Measurements from ENCODE around the gene MRPL14. TPM values are rescaled to one million over a fixed set of nuclear protein-coding genes. Genes with fewer than 3 reads are reported as not detected.

MRPL14 gene
- total RNA-seq, 2 experiments from 2014 or later, result 51.3 to 87.2 TPM

DNA sequence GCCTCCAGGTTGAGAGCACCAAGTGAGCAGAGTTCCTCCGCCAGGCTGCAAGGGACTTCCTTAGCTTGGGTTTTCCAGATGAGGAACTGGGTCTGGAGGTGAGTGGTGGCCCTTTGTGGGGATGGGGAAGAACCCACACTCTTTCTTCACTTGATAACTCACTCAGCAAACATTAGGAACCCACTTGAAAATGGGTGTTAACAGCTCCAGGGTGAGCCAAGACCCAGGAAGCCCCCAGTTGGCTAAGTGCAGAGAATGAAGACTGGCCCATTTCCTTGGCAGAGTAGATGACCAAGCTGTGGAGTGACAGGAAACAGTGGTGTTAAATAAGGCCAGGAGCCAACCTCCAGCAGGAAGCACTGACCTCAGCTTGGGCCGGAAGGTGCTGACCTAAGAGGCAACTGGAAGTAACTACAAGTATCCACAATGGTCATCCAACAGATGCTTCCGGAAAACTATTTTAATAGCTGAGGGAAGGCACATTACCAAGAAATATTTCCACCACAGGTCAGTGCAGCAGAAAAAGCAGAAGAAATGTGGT lies 22.7 kb downstream of the MRPL14 start:
- intact Hi-C loops (cut with micrococcal nuclease; ENCODE audit: unreplicated experiment), result no loop called here
- TF ChIP-seq EZH2phosphoT487 (IDR thresholded peaks at IDR 0.05; ENCODE audit: borderline replicate concordance, low read depth, low read length), result no peak
- TF ChIP-seq, protein P1, sequence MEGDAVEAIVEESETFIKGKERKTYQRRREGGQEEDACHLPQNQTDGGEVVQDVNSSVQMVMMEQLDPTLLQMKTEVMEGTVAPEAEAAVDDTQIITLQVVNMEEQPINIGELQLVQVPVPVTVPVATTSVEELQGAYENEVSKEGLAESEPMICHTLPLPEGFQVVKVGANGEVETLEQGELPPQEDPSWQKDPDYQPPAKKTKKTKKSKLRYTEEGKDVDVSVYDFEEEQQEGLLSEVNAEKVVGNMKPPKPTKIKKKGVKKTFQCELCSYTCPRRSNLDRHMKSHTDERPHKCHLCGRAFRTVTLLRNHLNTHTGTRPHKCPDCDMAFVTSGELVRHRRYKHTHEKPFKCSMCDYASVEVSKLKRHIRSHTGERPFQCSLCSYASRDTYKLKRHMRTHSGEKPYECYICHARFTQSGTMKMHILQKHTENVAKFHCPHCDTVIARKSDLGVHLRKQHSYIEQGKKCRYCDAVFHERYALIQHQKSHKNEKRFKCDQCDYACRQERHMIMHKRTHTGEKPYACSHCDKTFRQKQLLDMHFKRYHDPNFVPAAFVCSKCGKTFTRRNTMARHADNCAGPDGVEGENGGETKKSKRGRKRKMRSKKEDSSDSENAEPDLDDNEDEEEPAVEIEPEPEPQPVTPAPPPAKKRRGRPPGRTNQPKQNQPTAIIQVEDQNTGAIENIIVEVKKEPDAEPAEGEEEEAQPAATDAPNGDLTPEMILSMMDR (conservative IDR thresholded peaks at IDR 0.05; ENCODE audit: low read length), result no peak
- Histone ChIP-seq H3K9me2 (ENCODE audit: insufficient read depth, low read length) (no peaks in the 10 kb centered on the region), H3K9me3 (ENCODE audit: low read length) (no peaks in the 10 kb centered on the region), H2AFZ (ENCODE audit: low read length) (no peak overlapping the region), H3K4me1 (ENCODE audit: insufficient read depth, low read length, poor library complexity, severe bottlenecking) (no peaks in the 10 kb centered on the region), H3K79me2 (ENCODE audit: insufficient read depth, low read depth, low read length) (no peaks in the 10 kb centered on the region), H3K4me2 (ENCODE audit: low read length) (no peak overlapping the region), H3K36me3 (ENCODE audit: insufficient read depth, low read length) (peaks cover 67% of the 10 kb centered on the region), H3K27ac (ENCODE audit: low read depth, low read length, poor library complexity, severe bottlenecking) (no peak overlapping the region), H4K20me1 (ENCODE audit: insufficient read depth, low read length) (0 out of 2 replicates have a peak, but pooled peaks cover 5% of the 10 kb centered on the region), H3K4me3 (ENCODE audit: low read depth, low read length, poor library complexity, severe bottlenecking) (no peak overlapping the region)
- ChIA-PET CTCF (ENCODE audit: unreplicated experiment) (no interaction called here), POLR2A (no interaction called here)
- no peak for DNase-seq (ENCODE audit: low spot score)
- no TSS peak for BruUV-seq (replicated peaks)

DNA sequence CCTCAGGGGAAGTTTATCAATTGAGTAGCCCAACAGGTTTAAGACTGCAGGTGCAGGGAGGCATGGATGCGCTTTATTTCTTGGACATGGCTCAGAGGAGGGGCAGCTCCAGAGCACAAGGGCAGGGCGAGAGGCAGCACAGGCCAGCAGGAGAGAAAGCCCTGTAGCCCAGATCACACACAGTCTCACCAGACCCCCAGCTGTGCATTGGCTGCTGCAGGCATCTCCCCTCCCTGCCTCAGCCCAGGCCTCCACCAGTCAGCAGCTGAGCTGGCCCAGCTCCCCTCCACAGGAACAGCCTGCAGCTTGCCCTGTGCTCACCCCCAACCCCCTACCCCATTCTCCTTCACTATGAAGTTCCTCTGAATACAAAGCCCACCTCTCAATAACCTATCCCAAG lies 24.7 kb downstream of the MRPL14 start:
- no peak overlapping the region for H3K27ac ChIP-seq (ENCODE audit: low read depth, low read length, poor library complexity, severe bottlenecking)
- H3K4me1 ChIP-seq (ENCODE audit: insufficient read depth, low read length, poor library complexity, severe bottlenecking), result no peaks in the 10 kb centered on the region
- TF ChIP-seq, protein P1 (conservative IDR thresholded peaks at IDR 0.05; ENCODE audit: low read length), result no peak
- TF ChIP-seq EZH2phosphoT487 (IDR thresholded peaks at IDR 0.05; ENCODE audit: borderline replicate concordance, low read depth, low read length), result no peak
- 0 out of 2 replicates have a peak, but pooled peaks cover 8% of the 10 kb centered on the region for H4K20me1 ChIP-seq (ENCODE audit: insufficient read depth, low read length)
- CTCF ChIA-PET (ENCODE audit: unreplicated experiment), result no interaction called here
- POLR2A ChIA-PET, result interaction anchor here (0.7 to 1.0 kb wide), 2 partner anchors 21 to 42 kb away, joined by 5 read pairs; no protein-coding TSS in a partner anchor
- no peak overlapping the region for H3K4me2 ChIP-seq (ENCODE audit: low read length)
- no peak overlapping the region for H3K4me3 ChIP-seq (ENCODE audit: low read depth, low read length, poor library complexity, severe bottlenecking)
- no peaks in the 10 kb centered on the region for H3K79me2 ChIP-seq (ENCODE audit: insufficient read depth, low read depth, low read length)
- no TSS peak for BruUV-seq (replicated peaks)
- no peaks in the 10 kb centered on the region for H3K9me2 ChIP-seq (ENCODE audit: insufficient read depth, low read length)
- no peaks in the 10 kb centered on the region for H3K9me3 ChIP-seq (ENCODE audit: low read length)
- peaks cover 53% of the 10 kb centered on the region for H3K36me3 ChIP-seq (ENCODE audit: insufficient read depth, low read length)
- H2AFZ ChIP-seq (ENCODE audit: low read length), result no peak overlapping the region
- no peak for DNase-seq (ENCODE audit: low spot score)
- intact Hi-C loops (cut with micrococcal nuclease; ENCODE audit: unreplicated experiment), result no loop called here

DNA sequence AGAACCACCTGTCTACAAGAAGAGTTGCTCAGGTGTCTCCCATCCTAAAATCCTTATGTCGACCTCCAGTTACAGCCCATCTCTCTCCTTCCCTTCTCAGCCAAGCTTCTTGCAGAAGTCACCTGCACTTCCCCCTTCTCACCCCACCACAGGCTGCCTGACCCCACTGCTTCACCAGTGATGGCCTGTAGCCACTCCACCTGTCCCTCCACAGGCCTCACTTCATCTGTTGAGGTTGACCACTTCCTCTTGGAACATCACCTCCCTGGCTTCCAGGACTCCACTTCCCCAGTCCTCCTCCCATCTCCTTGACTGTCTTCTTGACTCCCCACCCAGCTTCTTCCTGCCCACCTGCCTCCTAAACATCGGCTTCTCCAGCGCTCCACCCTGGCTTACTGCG lies 25.4 kb downstream of the MRPL14 start:
- intact Hi-C loops (cut with micrococcal nuclease; ENCODE audit: unreplicated experiment), result no loop called here
- H3K79me2 ChIP-seq (ENCODE audit: insufficient read depth, low read depth, low read length), result no peaks in the 10 kb centered on the region
- no peaks in the 10 kb centered on the region for H3K4me1 ChIP-seq (ENCODE audit: insufficient read depth, low read length, poor library complexity, severe bottlenecking)
- no peak overlapping the region for H3K27ac ChIP-seq (ENCODE audit: low read depth, low read length, poor library complexity, severe bottlenecking)
- POLR2A ChIA-PET, result interaction anchor here (0.6 kb wide), 1 partner anchor 90 kb away, joined by 3 read pairs; no protein-coding TSS in a partner anchor
- peaks cover 49% of the 10 kb centered on the region for H3K36me3 ChIP-seq (ENCODE audit: insufficient read depth, low read length)
- TF ChIP-seq, protein P1 (conservative IDR thresholded peaks at IDR 0.05; ENCODE audit: low read length), result no peak
- TF ChIP-seq EZH2phosphoT487 (IDR thresholded peaks at IDR 0.05; ENCODE audit: borderline replicate concordance, low read depth, low read length), result no peak
- H3K9me3 ChIP-seq (ENCODE audit: low read length), result no peaks in the 10 kb centered on the region
- no TSS peak for BruUV-seq (replicated peaks)
- DNase-seq (ENCODE audit: low spot score), result no peak
- H3K4me3 ChIP-seq (ENCODE audit: low read depth, low read length, poor library complexity, severe bottlenecking), result no peak overlapping the region
- 0 out of 2 replicates have a peak, but pooled peaks cover 8% of the 10 kb centered on the region for H4K20me1 ChIP-seq (ENCODE audit: insufficient read depth, low read length)
- CTCF ChIA-PET (ENCODE audit: unreplicated experiment), result no interaction called here
- H3K4me2 ChIP-seq (ENCODE audit: low read length), result no peak overlapping the region
- H3K9me2 ChIP-seq (ENCODE audit: insufficient read depth, low read length), result no peaks in the 10 kb centered on the region
- no peak overlapping the region for H2AFZ ChIP-seq (ENCODE audit: low read length)

Data from OCI-LY7 (cell line).